Mucosa of descending colon (tissue), 3 donors: ENCODE results near the gene SIGLEC7. TPM values are rescaled to one million over a fixed set of nuclear protein-coding genes. Genes with fewer than 3 reads are reported as not detected.
A peak's percentile ranks its signal among the peaks of the same experiment; 100 is the strongest.

Source experiments
- ATAC-seq: fragments of 200-7000 bp; cut with Tn5 transposase; one replicate; pipeline ENCODE4 v1.9.1; 2020; ENCODE audit warnings: mild to moderate bottlenecking, moderate library complexity
- DNase-seq, 3 donors: peaks; one replicate each; pipeline ENCODE4 v3.0.0-alpha.2; 2020
- H3K36me3 ChIP-seq: fragments of 200-600 bp; one replicate; pipeline ENCODE4 v1.8.0; 2021; ENCODE audit warnings: low read depth, mild to moderate bottlenecking
- H3K4me1 ChIP-seq: fragments of 200-600 bp; one replicate; pipeline ENCODE4 v1.8.0; 2021; ENCODE audit warnings: low read depth, mild to moderate bottlenecking
- H3K4me3 ChIP-seq: fragments of 200-600 bp; one replicate; pipeline ENCODE4 v1.8.0; 2021; ENCODE audit warnings: mild to moderate bottlenecking
- H3K9me3 ChIP-seq: fragments of 200-600 bp; one replicate; pipeline ENCODE4 v1.8.0; 2021; ENCODE audit warnings: mild to moderate bottlenecking
- intact Hi-C, 2 donors: fragments of 100-400 bp; cut with DNase I in 1 of 2; cut with micrococcal nuclease in 1 of 2; formaldehyde crosslinking; loops; one replicate each; pipeline versions ENCODE4 v1.11.0 to v1.11.1; 2022; cut with DNase I, micrococcal nuclease
- total RNA-seq, 3 donors: library from RNA; stranded (reverse); fragmentation: NEBNext Ultra II Directional in 2 of 3; extraction: Animal tissue kit (Norgen Biotek cat#: 25700) in 2 of 3; gene quantifications; one replicate each; pipeline versions ENCODE4 v1.2.1 to v1.2.4, GENCODE V29; 2021 to 2023
- TF ChIP-seq, protein P1 (sequence below): fragments of 200-600 bp; IDR thresholded peaks from one replicate; pipeline ENCODE4 v1.8.0; 2022; ENCODE audit warnings: antibody characterized with exemption, mild to moderate bottlenecking
- donor health status: DM: no; HTN: no; CAD: no; lungs with moderate emphysema.
- donor health status: DM: no; HTN: no; CAD: no.
- donor health status: DM: no; HTN: yes; CAD: no.

SIGLEC7 gene
- total RNA-seq, 3 donors from 2014 or later, result 1.2 to 2.5 (median 1.4) TPM

DNA sequence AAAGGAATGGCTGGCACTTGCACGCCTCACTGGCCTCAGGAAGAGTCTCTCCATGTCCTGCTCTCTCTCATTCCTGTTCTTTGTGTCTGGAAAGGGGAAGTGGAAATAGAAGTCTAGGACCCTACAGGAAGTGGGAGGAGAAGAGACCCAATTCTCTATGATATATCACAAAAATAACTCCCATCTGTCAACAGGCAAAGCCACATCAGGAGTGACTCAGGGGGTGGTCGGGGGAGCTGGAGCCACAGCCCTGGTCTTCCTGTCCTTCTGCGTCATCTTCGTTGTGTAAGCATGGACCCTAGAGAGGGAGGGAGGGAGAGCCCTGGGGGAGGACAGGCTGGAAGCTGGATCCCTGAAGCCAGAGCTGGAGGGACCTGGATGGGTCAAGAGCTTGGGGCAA is 14.3 kb upstream of the SIGLEC7 start:
- peaks cover 4% of the 10 kb centered on the region for H3K4me1 ChIP-seq
- DNase-seq, result peak in 1 of 3 donors; percentile 47
- H3K36me3 ChIP-seq, result no peaks in the 10 kb centered on the region
- no peak overlapping the region for H3K4me3 ChIP-seq
- TF ChIP-seq, protein P1, sequence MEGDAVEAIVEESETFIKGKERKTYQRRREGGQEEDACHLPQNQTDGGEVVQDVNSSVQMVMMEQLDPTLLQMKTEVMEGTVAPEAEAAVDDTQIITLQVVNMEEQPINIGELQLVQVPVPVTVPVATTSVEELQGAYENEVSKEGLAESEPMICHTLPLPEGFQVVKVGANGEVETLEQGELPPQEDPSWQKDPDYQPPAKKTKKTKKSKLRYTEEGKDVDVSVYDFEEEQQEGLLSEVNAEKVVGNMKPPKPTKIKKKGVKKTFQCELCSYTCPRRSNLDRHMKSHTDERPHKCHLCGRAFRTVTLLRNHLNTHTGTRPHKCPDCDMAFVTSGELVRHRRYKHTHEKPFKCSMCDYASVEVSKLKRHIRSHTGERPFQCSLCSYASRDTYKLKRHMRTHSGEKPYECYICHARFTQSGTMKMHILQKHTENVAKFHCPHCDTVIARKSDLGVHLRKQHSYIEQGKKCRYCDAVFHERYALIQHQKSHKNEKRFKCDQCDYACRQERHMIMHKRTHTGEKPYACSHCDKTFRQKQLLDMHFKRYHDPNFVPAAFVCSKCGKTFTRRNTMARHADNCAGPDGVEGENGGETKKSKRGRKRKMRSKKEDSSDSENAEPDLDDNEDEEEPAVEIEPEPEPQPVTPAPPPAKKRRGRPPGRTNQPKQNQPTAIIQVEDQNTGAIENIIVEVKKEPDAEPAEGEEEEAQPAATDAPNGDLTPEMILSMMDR, result no peak
- no peaks in the 10 kb centered on the region for H3K9me3 ChIP-seq
- ATAC-seq, result peak; percentile 23
- intact Hi-C loops, result no loop called here

DNA sequence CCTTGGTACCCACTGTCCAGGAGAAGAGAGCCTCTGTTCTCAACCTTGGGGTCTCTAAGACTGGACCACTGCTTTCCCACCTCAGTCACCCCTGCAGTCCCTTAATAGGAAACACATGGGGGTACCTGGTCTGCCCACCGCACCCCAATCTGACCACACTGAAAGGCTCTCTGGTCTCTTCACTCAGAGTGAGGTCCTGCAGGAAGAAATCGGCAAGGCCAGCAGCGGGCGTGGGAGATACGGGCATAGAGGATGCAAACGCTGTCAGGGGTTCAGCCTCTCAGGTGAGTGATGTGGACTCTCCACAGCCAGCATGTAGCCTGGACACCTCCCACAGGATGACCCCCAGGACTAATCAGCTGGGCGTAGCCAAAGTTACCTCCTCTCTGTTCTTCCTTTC is 13.9 kb upstream of the SIGLEC7 start:
- H3K4me3 ChIP-seq, result no peak overlapping the region
- intact Hi-C loops, result no loop called here
- TF ChIP-seq, protein P1, result no peak
- peaks cover 4% of the 10 kb centered on the region for H3K4me1 ChIP-seq
- no peak for ATAC-seq
- DNase-seq, result peak in 1 of 3 donors; percentile 40
- no peaks in the 10 kb centered on the region for H3K36me3 ChIP-seq
- no peaks in the 10 kb centered on the region for H3K9me3 ChIP-seq

DNA sequence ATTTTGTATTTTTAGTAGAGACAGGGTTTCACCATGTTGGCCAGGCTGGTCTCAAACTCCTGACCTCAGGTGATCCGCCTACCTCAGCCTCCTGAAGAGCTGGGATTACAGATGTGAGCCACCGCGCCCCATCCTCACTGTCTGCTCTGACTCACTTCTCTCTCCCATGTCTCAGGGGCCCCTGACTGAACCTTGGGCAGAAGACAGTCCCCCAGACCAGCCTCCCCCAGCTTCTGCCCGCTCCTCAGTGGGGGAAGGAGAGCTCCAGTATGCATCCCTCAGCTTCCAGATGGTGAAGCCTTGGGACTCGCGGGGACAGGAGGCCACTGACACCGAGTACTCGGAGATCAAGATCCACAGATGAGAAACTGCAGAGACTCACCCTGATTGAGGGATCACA is 12.4 kb upstream of the SIGLEC7 start:
- DNase-seq, result peak in 1 of 3 donors; percentile 22
- no peaks in the 10 kb centered on the region for H3K36me3 ChIP-seq
- intact Hi-C loops, result no loop called here

DNA sequence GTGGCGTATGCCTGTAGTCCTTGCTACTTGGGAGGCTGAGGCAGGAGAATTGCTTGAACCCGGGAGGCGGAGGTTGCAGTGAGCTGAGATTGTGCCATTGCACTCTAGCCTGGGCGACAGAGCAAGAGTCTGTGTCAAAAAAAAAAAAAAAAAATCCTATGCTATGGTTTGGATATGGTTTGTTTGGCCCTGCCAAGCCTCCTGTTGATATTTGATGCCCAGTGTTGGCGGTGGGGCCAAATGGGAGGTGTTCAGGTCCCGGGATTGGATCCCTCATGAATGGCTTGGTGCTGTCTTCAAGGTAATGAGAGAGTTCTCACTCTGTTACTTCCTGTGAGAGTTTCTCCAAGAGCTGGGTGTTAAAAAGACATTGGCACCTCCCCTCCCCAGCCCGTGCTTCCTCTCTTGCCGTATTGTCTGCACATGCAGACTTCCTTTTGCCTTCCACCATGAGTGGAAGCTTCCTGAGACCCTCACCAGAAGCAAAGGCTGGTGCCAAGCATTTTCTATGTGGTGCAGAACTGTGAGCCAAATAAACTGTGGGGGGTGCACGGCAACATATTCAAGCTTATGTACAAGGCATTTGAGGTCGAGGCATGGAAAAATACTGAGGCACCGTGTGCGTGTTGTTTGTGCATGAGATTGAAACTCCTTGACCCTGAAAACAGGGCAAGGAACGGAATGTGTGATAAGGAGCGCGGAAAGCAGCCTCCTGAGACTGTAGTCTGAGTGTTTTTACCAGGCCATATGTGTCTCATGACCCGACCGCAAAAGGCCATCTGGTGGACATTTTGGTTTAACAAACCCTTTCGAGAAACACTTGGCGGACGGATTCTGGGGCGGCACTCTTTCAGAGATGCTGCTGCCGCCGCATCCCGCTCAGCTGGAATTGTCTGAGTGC is 10.1 kb upstream of the SIGLEC7 start:
- peak in 2 of 3 donors; percentile 50 to 56 for DNase-seq
- TF ChIP-seq, protein P1, result no peak
- Histone ChIP-seq H3K4me1 (peaks cover 4% of the 10 kb centered on the region), H3K4me3 (no peak overlapping the region), H3K36me3 (no peaks in the 10 kb centered on the region), H3K9me3 (no peaks in the 10 kb centered on the region)
- intact Hi-C loops, result no loop called here
- ATAC-seq, result peak; percentile 55

More for the DNA sequence above, 12.4 kb upstream of the SIGLEC7 start:
- no peak for ATAC-seq
- Histone ChIP-seq H3K4me1 (peaks cover 4% of the 10 kb centered on the region), H3K4me3 (no peak overlapping the region), H3K9me3 (no peaks in the 10 kb centered on the region)
- TF ChIP-seq, protein P1, result no peak

DNA sequence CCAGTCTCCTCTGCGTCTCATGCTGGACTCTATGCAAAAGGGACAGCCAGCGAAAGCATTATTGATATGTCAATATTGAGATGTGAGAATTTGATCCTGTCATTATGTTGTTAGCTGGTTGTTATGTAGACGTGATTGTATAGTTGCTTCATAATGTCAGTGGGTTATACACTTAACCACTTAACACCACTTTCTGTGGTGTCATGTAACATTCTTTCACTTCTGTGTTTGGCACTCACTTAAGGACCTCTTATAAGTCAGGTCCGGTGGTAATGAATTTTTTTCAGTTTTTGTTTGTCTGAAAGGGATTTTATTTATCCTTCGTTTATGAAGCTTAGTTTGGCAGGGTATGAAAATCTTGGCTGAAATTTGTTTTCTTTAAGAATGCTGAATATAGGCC is 7.1 kb upstream of the SIGLEC7 start:
- H3K36me3 ChIP-seq, result no peaks in the 10 kb centered on the region
- intact Hi-C loops, result no loop called here
- H3K4me1 ChIP-seq, result no peaks in the 10 kb centered on the region
- H3K4me3 ChIP-seq, result no peak overlapping the region
- DNase-seq (no peak), ATAC-seq (no peak)
- H3K9me3 ChIP-seq, result no peaks in the 10 kb centered on the region
- TF ChIP-seq, protein P1, result no peak
